ENCODE results near the gene CAND2. TPM values are rescaled to one million over a fixed set of nuclear protein-coding genes. Genes with fewer than 3 reads are reported as not detected.

The CAND2 gene
- total and polyA plus RNA-seq, 2 of the 8 experiments (the other 6 are each of a cell fraction or from before 2014, with no cell fraction given) = 8.7 TPM

- H3K14ac ChIP-seq (ENCODE audit: insufficient read length) = no peak overlapping the region
- H3K9me3 ChIP-seq (ENCODE audit: insufficient read depth in 2 of 2, low read depth in 1 of 2, low read length in 1 of 2) = no peaks in the 10 kb centered on the region
- DNase-seq (ENCODE audit: low read depth in 1 of 2, low spot score in 2 of 2) (no peak), FAIRE-seq (no peak)
- no peak overlapping the region for H2BK20ac ChIP-seq (ENCODE audit: low read length)
- ChIA-PET CTCF (ENCODE audit: partially characterized antibody) (interaction anchor here (0.8 to 5.5 kb wide), 9 partner anchors 10 to 55 kb away, joined by 3 to 52 read pairs (median 3); partner anchors contain the start of gene TMEM40), POLR2A (ENCODE audit: partially characterized antibody) (interaction anchor here (1.1 to 4.7 kb wide), 6 partner anchors 9 to 41 kb away, joined by 3 to 33 read pairs (median 6); partner anchors contain the start of gene RPL32)
- H4K8ac ChIP-seq (ENCODE audit: extremely low read depth, insufficient read depth, low read length) = no peak overlapping the region
- no peak overlapping the region for H3K4me2 ChIP-seq (ENCODE audit: insufficient read depth in 1 of 2, low read depth in 2 of 2, low read length in 2 of 2)
- H3K4ac ChIP-seq (replicated peaks; ENCODE audit: insufficient read length, low read depth, low read length) = no peak overlapping the region
- H3K79me1 ChIP-seq (ENCODE audit: low read depth, low read length) = no peaks in the 10 kb centered on the region; the same call in 1 of the 2 replicates
- no peak overlapping the region for H2BK120ac ChIP-seq (replicated peaks; ENCODE audit: low read depth, low read length)
- no peak overlapping the region for H4K5ac ChIP-seq (ENCODE audit: insufficient read length, low read depth, low read length)
- no peak overlapping the region for H2AK5ac ChIP-seq (ENCODE audit: low read depth, low read length)
- no peak overlapping the region for H3K18ac ChIP-seq (ENCODE audit: extremely low read depth, low read length)
- no peak overlapping the region for H2BK5ac ChIP-seq (ENCODE audit: low read depth, low read length)
- H3K23me2 ChIP-seq (ENCODE audit: low read depth, low read length) = peaks cover 6% of the 10 kb centered on the region; the same call in 1 of the 2 replicates
- H3K27me3 ChIP-seq (replicated peaks in 1 of 4; ENCODE audit: control insufficient read depth in 3 of 4, extremely low read depth in 1 of 4, insufficient read depth in 3 of 4, low read length in 3 of 4) = no peaks in the 10 kb centered on the region
- no peak overlapping the region for H3K56ac ChIP-seq (replicated peaks; ENCODE audit: insufficient read length, low read depth, low read length)
- no peak overlapping the region for H4K91ac ChIP-seq (replicated peaks; ENCODE audit: insufficient read length, low read length)
- H3K79me2 ChIP-seq (ENCODE audit: control insufficient read depth in 1 of 2, insufficient read depth in 2 of 2, low read length in 2 of 2) = no peaks in the 10 kb centered on the region
- peaks cover 0 to 10% (median 2%) of the 10 kb centered on the region in 4 experiments; a peak in 3 of 7 replicates for H3K4me1 ChIP-seq (replicated peaks in 1 of 4; ENCODE audit: control insufficient read depth in 3 of 4, insufficient read depth in 4 of 4, low read length in 3 of 4)
- H2AFZ ChIP-seq (ENCODE audit: low read length) = no peak overlapping the region
- H3K9ac ChIP-seq (replicated peaks in 1 of 4; ENCODE audit: extremely low read depth in 1 of 4, low read depth in 3 of 4, low read length in 3 of 4) = no peak overlapping the region
- no peak overlapping the region for H3K4me3 ChIP-seq (ENCODE audit: extremely low read depth in 1 of 4, insufficient read depth in 2 of 4, low read depth in 3 of 4, low read length in 4 of 4)
- H2BK15ac ChIP-seq (ENCODE audit: low read length) = no peak overlapping the region
- no peak overlapping the region for H3K23ac ChIP-seq (ENCODE audit: insufficient read length)
- H3K36me3 ChIP-seq (ENCODE audit: control insufficient read depth in 2 of 4, insufficient read depth in 4 of 4, low read length in 3 of 4) = peaks cover 0 to 3% (median 1%) of the 10 kb centered on the region in 4 experiments; a peak in 1 of 8 replicates
- WGBS, 2 experiments (ENCODE audit: extremely low coverage in 1 of 2, insufficient coverage in 1 of 2, insufficient read length in 1 of 2, insufficient replicate concordance in 2 of 2, low coverage in 1 of 2, low lambda C conversion rate in 2 of 2, missing lambda C conversion rate in 1 of 2) = 92% methylated on average over 7 of the region's 7 CpGs; no CpG with 5 or more reads in 1 of the 2 experiments
- no peak overlapping the region for H3K27ac ChIP-seq (ENCODE audit: low read depth, low read length)
- peaks cover 2% of the 10 kb centered on the region in 2 experiments for H4K20me1 ChIP-seq (replicated peaks in 1 of 2; ENCODE audit: control insufficient read depth in 1 of 2, insufficient read depth in 2 of 2, low read length in 2 of 2)
- H2BK12ac ChIP-seq (ENCODE audit: low read depth, low read length) = no peak overlapping the region
- no peak for TF ChIP-seq MAX (IDR thresholded peaks at IDR 0.05)
- TF ChIP-seq RFX5 (IDR thresholded peaks at IDR 0.05; ENCODE audit: borderline replicate concordance, low read depth, low read length) = no peak
- no peak for TF ChIP-seq E2F6 (IDR thresholded peaks at IDR 0.05)
- TF ChIP-seq EZH2 (IDR thresholded peaks at IDR 0.05; ENCODE audit: low read depth, low read length, severe bottlenecking) = no peak
- no peak for TF ChIP-seq TCF12 (IDR thresholded peaks at IDR 0.05; ENCODE audit: low read depth, low read length)
- no peak for TF ChIP-seq TAF1 (IDR thresholded peaks at IDR 0.05; ENCODE audit: low read depth, low read length)
- TF ChIP-seq GABPA (IDR thresholded peaks at IDR 0.05; ENCODE audit: borderline replicate concordance, insufficient read depth, low read length) = no peak
- TF ChIP-seq GTF2F1 (IDR thresholded peaks at IDR 0.05; ENCODE audit: borderline replicate concordance, low read depth, low read length) = no peak
- no peak for TF ChIP-seq TEAD4 (IDR thresholded peaks at IDR 0.05; ENCODE audit: low read depth, low read length)
- TF ChIP-seq CREB1 (IDR thresholded peaks at IDR 0.05) = no peak
- no peak for TF ChIP-seq CHD2 (IDR thresholded peaks at IDR 0.05; ENCODE audit: low read length)
Observed at GRCh38 chr3:12799525-12800440, 3.3 kb downstream of the CAND2 start.

Data from H1 (cell line).